HG03469 (cell line): ENCODE data around the gene ARAP3.
"Not testable (repeated sequence)": the region's sequence is repeated elsewhere in the genome, so short reads cannot be mapped to it uniquely, and the experiment has no call there.

Experiments used
- ATAC-seq: cut with Tn5 transposase; IDR thresholded peaks from one replicate; pipeline ENCODE4 v1.9.1; 2021; ENCODE audit warnings: mild to moderate bottlenecking, moderate library complexity, moderate number of reproducible peaks; ENCODE audit not compliant: unreplicated experiment

The ARAP3 gene, protein sequence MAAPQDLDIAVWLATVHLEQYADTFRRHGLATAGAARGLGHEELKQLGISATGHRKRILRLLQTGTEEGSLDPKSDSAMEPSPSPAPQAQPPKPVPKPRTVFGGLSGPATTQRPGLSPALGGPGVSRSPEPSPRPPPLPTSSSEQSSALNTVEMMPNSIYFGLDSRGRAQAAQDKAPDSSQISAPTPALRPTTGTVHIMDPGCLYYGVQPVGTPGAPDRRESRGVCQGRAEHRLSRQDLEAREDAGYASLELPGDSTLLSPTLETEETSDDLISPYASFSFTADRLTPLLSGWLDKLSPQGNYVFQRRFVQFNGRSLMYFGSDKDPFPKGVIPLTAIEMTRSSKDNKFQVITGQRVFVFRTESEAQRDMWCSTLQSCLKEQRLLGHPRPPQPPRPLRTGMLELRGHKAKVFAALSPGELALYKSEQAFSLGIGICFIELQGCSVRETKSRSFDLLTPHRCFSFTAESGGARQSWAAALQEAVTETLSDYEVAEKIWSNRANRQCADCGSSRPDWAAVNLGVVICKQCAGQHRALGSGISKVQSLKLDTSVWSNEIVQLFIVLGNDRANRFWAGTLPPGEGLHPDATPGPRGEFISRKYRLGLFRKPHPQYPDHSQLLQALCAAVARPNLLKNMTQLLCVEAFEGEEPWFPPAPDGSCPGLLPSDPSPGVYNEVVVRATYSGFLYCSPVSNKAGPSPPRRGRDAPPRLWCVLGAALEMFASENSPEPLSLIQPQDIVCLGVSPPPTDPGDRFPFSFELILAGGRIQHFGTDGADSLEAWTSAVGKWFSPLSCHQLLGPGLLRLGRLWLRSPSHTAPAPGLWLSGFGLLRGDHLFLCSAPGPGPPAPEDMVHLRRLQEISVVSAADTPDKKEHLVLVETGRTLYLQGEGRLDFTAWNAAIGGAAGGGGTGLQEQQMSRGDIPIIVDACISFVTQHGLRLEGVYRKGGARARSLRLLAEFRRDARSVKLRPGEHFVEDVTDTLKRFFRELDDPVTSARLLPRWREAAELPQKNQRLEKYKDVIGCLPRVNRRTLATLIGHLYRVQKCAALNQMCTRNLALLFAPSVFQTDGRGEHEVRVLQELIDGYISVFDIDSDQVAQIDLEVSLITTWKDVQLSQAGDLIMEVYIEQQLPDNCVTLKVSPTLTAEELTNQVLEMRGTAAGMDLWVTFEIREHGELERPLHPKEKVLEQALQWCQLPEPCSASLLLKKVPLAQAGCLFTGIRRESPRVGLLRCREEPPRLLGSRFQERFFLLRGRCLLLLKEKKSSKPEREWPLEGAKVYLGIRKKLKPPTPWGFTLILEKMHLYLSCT (N-terminal part only)

DNA sequence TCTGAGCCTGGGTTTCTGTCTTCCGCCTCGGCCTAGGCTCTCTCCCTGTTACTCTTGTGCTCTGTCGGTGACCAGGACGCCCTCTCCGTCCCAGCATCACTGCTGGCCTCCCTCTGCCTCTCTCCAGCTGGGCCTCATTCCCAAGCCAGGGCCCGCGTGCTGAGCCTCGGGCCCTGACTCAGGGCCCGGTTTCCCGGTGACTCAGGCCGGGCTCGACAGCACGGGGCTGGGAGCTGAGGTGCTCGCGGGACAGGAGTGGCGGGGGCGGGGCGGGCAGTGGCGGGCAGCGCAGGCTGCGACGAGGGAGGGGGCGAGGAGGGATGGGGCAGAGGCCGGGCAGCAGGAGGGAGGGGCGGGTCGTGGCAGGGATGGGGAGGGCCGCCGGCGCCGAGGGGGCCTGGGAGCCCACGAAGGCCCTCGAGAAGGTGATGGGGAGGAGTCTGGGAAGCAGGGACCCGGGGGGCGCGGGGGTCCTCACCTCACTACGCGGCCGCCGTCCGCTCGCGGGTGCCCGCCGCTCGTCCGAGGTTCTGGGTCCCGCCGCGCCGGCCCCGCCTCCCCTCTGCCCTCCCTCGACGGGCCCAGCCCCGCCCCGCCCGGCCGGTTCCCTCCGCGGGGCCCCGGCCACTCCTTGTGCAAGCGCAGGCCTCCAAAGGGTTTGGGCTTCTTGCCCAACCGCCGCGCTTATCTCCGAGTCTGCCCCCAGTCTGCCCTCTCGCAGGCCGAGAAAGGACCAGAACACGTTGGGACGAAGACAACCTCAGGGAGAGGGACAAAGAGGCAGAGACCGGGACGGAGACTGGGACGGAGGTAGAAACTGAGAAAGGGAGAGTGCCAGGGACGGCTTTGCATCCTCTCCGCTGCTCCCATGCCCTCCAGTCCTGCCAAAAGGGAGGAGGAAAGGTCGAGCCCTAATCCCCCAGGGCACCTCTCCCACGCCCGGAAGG lies at the start of gene ARAP3:
Gene ARAP3, minus strand, starts transcription at position 536 of the 947 bp plus-strand sequence. CDS start 1,744 bp downstream, outside the sequence.
- no peak for ATAC-seq

DNA sequence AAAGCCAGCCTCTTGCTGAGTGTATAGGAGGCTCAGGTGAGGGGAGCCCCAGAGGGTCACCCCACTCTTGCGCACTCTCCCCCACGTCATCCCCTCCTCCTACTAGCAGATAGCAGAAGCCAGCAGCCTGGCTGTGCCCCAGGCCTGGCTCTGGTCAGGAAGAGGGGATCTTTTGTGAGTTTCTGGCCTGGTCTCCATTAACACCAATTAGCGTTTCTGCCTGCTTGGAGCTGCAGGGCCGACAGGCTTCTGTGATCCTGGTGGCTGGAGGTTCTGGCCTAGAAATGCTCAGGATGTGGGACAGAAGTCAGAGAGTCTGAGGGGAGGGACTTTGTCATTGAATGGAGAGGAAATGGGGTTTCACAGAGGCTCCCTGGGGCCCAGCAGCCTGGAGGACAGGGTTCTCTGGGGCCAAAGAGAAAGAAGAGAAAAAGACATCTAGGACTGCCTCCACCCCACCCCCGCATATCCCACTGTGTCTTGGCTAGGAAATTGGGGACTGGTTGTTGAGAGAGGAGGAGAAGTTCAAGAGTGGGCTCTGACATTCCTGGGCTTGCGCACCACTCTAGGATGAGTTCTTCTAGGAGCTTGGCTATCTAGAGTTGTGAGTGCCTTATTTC lies 47.5 kb upstream of the ARAP3 start:
- no peak for ATAC-seq

DNA sequence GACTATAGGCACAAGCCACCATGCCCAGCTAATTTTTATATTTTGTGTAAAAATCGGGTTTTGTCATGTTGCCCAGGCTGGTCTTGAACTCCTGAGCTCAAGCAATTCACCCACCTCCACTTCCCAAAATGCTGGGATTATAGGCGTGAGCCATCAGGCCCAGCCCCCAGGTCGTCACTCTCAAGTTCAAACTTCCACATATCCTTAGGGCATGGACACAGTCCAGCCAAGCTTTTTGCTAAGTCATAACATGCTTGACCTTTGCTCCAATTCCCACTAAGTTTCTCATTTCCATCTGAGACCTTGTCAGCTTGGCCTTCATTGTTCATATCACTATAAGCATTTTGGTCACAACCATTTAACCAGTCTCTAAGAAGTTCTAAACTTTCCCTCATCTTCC lies 43.9 kb upstream of the ARAP3 start:
- no peak for ATAC-seq

DNA sequence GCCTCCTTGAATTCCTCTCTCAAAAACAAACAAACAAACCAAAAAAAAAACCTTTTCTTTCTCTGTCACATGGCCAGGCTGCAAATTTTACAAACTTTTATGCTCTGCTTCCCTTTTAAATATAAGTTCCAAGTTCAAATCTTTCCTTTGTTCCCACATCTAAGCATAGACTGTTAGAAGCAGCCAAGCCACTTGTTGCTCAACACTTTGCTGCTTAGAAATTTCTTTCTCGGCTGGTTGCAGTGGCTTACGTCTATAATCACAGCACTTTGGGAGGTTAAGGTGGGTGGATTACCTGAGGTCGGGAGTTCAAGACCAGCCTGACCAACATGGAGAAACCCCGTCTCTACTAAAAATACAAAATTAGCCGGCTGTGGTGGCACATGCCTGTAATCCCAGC lies 43.1 kb upstream of the ARAP3 start:
- ATAC-seq, result not testable (repeated sequence)

DNA sequence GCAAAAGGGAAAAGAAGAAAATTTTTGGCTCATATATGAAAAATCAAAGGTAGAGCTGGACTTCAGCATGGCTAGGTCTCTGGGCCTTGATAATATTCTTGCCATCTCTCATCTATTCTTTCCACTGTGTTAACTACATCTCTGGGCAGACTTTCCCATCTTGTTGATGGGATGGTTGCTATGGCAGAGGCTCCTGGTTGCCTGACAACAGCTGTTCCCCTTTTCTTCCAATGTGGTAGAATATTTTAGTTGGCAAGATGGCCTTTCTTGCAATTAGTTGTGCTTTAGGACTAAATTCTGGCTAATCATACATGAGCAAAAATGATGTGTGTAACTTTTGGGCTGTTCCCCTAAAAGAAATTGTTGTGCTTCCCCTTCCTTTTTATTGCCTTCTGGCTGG lies 40.2 kb upstream of the ARAP3 start:
- ATAC-seq, result no peak

DNA sequence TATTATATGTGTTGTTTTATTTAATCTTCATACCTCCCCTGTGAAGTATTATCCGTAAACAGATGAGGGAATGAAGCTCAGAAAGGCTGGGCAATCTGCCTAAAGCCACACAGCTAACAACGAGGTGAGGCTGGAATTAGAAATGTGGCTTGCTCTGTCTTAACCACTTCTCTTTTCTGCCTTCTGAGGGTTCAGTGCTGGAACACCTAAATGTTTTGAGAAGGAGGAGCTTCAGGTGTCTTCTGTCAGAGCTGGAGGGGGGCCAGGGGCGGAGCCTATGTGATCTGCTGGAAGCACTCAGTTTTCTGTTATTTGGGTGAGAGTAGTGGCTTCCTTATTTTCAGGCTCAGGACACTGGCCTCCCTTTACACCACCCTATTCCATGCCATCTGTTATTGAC lies 35.0 kb upstream of the ARAP3 start:
- no peak for ATAC-seq

DNA sequence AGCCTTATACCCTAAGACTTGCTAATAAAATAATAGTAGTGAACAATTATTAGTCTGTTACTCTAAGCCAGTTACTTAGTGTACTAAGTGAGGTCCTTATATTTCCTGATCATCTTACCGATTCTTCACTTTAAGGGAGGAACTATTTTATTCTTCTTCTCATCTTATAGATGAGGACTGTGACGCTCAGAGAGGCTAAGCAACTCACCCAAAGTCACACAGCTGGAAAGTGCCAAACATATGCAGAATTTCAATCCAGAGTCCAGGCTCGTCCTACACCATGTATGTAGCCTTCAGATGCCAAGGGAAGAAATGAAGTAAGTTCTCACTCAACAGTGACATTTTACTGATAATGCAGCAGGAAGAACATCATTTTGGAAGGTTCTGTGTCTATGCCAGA lies 34.4 kb upstream of the ARAP3 start:
- ATAC-seq, result no peak

DNA sequence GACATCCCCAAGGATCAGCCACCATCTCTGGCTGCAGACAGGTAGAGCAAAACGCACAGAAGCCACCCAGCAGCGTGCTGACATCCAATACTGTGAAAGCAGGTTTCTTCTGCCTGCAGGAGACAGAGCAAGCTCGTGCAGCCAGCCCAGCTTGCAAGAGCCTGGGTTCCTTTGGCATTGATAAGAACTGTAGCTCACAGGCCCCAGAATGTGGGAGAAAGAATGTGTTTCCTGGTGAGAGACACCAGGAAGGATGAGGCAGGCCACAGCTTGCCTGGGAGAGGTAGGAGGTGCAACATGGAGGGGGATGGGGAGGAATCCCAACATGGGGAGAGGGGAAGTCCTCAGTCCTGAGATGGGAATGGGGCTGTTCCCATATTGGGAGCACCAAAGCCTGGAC lies 34.0 kb upstream of the ARAP3 start:
- ATAC-seq, result no peak

DNA sequence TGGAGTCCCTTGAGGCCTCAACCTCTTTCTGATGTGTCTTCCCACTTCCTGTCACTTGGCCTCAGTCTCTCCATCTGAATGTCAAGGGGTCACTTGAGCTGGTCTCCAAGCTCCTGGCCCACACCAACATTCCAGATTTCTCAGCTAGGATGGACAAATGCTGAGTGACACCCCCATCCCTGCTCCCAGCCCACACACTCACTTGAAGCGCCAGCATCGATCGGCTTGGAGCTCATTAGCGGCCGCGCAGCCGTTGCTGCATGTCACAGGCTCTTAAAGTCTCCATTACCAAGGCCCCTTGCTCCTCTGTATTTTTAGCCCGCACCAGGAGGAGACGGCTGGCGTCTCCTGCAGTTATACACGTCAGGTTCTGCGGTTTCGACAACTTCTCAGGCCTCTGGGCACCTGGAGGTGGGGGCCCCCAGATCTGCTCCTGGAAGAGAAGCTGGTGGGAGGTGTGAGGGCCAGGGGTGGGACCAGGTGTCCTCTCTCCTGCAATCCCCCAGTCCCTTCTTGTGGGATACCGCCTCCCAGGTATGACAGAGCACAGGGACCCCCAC lies 33.4 kb upstream of the ARAP3 start:
- no peak for ATAC-seq

DNA sequence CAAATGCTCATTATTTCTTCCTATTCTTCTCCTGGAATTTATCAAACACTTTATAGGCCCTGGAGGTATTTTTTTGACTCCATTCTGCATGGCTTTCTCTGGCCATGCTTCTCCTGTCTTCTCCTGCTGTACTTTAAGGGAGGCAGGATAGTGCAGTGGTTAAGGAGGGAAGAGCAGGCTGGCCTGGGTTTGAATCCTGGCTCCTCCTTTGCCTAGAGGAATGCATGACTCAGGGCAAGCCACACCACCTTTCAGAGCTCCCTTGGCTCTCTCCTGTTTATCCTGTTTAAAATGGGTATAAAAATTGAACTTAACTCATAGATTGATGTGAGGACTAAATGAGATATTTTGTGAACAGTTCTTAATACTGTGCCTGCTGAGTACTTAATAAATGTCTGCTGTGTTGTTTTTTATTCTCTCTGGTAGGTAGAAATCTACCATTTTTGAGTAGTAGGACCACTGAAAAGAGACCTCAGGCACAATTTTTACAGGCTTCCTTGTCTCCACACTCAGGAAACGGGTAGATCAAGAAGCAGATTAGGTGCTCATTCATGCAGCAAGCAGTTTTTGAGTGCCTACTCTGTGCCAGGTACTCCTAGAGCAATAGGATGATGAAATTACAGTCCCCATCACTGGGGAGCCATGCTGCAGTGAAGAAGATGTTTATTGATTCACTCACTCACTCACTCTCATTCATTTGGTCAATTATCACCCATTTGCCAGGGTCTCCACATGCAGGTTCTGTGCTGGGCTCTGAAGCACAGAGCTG lies 32.7 kb upstream of the ARAP3 start:
- no peak for ATAC-seq

DNA sequence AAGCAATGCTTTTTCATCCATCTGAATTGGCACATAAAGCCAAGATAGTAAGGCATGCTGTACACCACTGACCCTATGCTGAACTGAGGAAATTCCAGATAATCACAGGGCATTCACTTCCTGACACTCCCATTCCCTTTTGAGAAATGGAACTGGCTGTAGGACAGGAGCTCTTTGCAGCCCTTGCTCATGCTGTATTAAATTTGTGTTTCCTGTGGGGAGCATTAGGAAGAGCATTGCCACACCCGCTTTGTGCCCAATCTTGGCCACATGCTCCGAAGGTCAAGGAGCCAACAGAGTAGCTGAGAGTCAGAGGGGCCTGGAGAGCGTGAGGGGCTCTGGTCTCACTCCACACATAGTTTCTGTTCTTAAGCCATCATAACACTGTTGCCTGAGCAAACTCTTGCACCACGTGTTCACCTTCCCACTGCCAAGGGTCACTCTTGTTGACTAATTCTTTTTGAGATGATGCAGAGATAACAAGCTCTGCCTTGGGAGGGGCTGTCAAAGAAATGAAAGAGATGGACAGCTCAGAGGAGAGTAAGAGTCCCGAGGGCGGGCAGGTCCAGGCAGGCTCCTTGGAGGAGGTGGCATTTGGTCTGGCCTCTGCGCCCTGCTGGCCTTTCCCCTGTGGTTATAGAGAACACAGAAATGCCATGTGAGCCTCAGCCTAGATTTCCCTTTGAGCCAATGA lies 31.7 kb upstream of the ARAP3 start:
- ATAC-seq, result no peak

DNA sequence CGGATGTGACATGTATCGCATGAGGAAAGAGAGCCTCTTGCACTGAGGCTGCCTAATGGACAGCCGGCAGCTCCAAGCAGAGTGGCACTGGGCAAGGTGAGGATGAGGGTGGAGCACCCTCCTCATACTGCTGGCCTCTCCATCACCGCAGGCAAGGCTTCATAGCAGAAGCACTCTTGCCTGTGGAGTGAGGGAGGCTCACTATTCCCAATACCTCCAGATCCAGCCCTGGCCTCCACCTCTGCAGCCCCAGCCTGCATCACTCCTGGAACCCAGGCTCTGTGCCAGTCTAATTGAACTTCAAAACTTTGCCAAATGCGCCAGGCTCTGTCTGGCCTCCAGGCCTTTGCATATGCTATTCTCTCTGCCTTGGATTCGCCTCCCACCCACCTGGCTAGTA lies 29.7 kb upstream of the ARAP3 start:
- ATAC-seq, result no peak

DNA sequence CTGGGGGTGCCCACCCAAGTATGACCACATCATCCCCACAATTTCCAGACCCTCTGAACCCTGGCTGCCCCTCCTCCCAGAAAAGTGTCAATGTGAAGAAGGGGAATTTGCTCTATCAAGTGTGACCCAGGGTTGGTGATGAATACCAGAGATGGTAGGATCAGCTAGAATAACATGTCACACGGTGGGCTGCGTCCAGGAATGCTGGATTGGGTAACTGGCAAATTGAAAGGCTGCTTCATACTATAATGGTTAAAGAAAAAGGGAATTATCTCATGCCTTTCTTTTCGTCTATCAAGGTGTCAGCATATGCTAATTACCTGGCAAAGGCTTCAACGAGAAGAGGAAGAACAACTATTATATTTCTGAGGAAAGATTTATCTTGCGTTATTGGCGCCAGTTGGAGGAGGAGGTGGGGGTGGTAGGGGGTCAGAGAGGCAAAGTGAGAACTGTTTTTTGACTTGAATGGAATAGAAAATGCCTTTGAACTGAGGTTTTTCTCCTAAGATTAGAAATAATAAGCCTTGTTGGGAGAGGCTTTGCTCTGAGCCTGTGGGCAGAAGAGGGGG lies 27.8 kb upstream of the ARAP3 start:
- no peak for ATAC-seq

DNA sequence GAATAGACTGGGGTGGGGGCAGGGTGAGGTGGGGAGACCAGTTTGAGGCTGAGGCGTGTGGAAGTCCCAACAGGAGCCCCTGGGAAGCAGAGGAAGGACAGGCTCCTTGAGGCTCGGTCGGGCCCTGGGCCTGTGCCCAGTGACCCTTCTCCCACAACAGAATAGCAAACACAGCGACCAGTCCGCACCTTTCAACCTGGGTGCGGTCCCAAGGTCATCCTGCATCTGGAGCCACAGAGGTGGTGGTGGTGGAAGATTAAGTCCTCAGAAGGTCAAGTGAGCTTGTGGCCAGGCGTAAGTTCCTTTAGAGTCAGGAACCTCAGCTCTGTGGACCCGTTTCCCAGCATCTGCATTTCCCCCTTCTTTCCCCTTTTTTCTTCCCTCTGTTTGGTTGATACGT lies 26.0 kb upstream of the ARAP3 start:
- no peak for ATAC-seq

DNA sequence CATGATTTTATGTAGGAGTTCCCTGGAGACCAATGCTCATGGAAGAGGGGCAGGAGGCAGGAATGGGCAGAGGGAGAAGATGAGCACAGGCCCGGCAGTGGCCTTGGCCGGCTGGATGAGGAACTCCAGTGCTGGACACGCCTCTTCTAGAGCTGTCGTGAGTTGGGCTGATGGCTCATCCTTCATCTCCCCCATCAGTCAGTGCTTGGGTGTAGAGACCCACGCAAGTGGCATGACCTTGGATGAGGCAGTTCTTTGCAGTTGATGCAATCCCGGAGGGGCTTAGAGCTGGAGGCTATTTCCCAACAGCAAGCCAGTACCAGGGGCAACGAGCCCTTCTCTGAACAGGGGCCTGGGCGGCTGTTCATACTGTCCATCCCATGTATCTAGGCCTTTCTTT lies 25.5 kb upstream of the ARAP3 start:
- ATAC-seq, result no peak

DNA sequence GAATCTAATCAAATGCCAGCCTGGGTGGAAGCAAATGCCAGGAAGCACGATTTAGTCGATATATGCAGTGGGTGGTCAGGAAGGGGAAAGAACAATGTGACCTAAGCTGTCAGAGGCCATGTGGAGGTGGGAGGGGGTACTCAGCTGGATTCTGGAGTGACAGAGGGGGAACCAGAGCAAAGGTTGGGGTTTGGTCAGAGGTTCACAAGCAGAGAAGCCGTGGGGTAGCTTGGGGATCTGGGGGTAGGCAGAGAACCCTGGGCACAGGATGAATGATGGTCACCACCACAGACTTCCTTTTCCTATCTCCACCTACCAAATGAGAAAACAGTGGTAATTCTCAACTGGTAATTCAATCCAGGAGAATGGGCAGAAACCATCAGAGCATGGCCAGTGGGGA lies 24.1 kb upstream of the ARAP3 start:
- ATAC-seq, result no peak

DNA sequence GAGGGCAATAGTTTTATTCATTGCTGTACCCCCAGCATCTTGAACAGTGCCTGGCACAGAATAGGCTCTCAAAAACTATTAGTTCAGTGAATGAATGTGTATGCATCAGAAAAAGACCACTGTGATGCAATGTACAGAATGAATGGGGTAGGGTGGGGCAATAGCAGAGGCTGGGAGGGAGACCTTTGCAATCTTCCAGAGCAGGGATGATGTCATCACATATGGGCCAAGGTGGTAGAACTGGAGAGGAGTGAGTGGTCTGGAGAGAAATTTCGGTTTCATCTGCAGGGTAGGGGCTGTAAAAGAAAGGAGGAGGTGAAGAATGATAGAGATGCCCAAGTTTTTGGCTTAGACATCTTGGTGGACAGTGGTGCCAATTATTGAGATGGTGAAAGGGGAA lies 23.4 kb upstream of the ARAP3 start:
- no peak for ATAC-seq
